OCI-LY3 (cell line): ENCODE results near the gene ETV6.

ENCODE experiments used
- EZH2phosphoT487 ChIP-seq: fragments of 200-600 bp; shearing (Covaris generic); IDR thresholded peaks from 2 replicates; pipeline ENCODE4 v1.6.1; 2018; ENCODE audit warnings: antibody characterized with exemption, mixed run types, low read depth
- TF ChIP-seq, protein P1 (sequence below): fragments of 200-600, 300-600 bp; sonication (generic); IDR thresholded peaks from 2 replicates; pipeline ENCODE4 v1.5.1; 2014; ENCODE audit warnings: antibody characterized with exemption, low read length, low read depth

GRCh38 chr12:11758087-11758486 is 108.6 kb downstream of the ETV6 start:
- TF ChIP-seq, protein P1, sequence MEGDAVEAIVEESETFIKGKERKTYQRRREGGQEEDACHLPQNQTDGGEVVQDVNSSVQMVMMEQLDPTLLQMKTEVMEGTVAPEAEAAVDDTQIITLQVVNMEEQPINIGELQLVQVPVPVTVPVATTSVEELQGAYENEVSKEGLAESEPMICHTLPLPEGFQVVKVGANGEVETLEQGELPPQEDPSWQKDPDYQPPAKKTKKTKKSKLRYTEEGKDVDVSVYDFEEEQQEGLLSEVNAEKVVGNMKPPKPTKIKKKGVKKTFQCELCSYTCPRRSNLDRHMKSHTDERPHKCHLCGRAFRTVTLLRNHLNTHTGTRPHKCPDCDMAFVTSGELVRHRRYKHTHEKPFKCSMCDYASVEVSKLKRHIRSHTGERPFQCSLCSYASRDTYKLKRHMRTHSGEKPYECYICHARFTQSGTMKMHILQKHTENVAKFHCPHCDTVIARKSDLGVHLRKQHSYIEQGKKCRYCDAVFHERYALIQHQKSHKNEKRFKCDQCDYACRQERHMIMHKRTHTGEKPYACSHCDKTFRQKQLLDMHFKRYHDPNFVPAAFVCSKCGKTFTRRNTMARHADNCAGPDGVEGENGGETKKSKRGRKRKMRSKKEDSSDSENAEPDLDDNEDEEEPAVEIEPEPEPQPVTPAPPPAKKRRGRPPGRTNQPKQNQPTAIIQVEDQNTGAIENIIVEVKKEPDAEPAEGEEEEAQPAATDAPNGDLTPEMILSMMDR: no peak
- no peak for TF ChIP-seq EZH2phosphoT487
